Mucosa of rectum (tissue), 2 donors: ENCODE measurements around the gene SERBP1.
A peak's percentile ranks its signal among the peaks of the same experiment; 100 is the strongest.

Experiments used
- H3K27ac ChIP-seq, 2 donors: one replicate each; pipeline ENCODE4 v1.7.0; 2013; ENCODE audit warnings: inconsistent platforms in 2 of 2, low read depth in 2 of 2, low read length in 2 of 2
- H3K27me3 ChIP-seq, 2 donors: one replicate each; pipeline ENCODE4 v1.7.0; 2013; ENCODE audit warnings: low read length in 2 of 2; ENCODE audit not compliant: control insufficient read depth in 2 of 2, insufficient read depth in 2 of 2
- H3K36me3 ChIP-seq, 2 donors: one replicate each; pipeline ENCODE4 v1.7.0; 2013; ENCODE audit warnings: low read length in 2 of 2; ENCODE audit not compliant: control insufficient read depth in 2 of 2, insufficient read depth in 2 of 2
- H3K4me1 ChIP-seq, 2 donors: one replicate each; pipeline ENCODE4 v1.7.0; 2013; ENCODE audit warnings: low read length in 2 of 2, mild to moderate bottlenecking in 1 of 2; ENCODE audit not compliant: control insufficient read depth in 2 of 2, insufficient read depth in 2 of 2
- H3K4me3 ChIP-seq, 2 donors: one replicate each; pipeline ENCODE4 v1.7.0; 2013; ENCODE audit warnings: low read length in 2 of 2
- H3K9ac ChIP-seq, 2 donors: one replicate each; pipeline ENCODE4 v1.7.0; 2013; ENCODE audit warnings: low read length in 2 of 2, low read depth in 1 of 2, mild to moderate bottlenecking in 1 of 2
- H3K9me3 ChIP-seq, 2 donors: one replicate each; pipeline ENCODE4 v1.7.0; 2013; ENCODE audit warnings: low read length in 2 of 2; ENCODE audit not compliant: control insufficient read depth in 2 of 2
- donor health status: healthy.
- donor health status: Normal muscosa, but diverticular disease.

The SERBP1 gene

DNA sequence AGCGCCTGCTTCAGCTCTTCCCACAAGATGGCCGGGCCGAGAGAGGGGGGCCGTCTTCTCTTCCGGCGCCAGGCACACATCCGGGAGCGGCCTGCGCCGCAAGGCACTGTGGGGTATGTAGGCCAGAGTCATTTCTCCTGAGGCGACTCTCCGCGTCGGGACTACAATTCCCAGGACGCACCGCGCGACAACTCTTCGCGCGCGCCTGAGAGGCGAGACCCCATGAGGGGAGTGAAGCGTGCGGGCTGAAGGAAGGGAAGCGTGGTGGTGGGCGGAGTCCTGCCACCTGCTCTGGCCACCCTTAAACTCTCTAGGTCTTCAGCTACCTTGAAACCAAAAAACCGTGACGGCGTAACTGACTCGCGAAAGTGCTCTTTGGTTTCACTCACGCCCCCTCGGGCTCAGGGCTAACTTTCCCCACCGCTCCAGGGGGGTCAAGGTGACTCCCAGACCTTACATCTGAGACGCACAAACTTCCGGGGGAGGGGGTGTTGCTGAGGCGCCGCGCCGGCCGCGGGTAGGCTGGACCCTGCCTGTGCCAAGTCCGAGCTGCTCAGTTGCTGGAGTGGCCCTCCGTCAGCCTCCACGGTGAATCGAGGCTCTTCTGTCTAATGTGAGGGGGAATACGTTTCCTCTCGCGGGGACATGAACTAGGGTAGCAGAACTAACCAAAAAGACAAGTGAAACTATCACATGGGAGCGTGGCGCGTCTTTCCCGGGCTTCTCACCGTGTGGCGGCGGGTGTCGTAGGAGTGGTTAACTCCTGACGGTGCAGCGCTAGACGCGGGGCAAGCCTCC, at the start of gene SERBP1:
Gene SERBP1 (minus strand): TSS at position 45 of the 798 bp plus-strand sequence. CDS start 102 bp downstream, outside the sequence.
- peak within 1 kb of the TSS; percentile 87 to 93 for H3K27ac ChIP-seq
- peak within 1 kb of the TSS; percentile 85 to 95 for H3K4me3 ChIP-seq
- H3K9me3 ChIP-seq = no peaks in the 10 kb centered on the region
- peaks cover 4% of the 10 kb centered on the region in 2 donors for H3K36me3 ChIP-seq
- peaks cover 7 to 9% of the 10 kb centered on the region in 2 donors for H3K4me1 ChIP-seq
- H3K9ac ChIP-seq = peak within 1 kb of the TSS; percentile 84 to 92
- H3K27me3 ChIP-seq = no peaks in the 10 kb centered on the region

DNA sequence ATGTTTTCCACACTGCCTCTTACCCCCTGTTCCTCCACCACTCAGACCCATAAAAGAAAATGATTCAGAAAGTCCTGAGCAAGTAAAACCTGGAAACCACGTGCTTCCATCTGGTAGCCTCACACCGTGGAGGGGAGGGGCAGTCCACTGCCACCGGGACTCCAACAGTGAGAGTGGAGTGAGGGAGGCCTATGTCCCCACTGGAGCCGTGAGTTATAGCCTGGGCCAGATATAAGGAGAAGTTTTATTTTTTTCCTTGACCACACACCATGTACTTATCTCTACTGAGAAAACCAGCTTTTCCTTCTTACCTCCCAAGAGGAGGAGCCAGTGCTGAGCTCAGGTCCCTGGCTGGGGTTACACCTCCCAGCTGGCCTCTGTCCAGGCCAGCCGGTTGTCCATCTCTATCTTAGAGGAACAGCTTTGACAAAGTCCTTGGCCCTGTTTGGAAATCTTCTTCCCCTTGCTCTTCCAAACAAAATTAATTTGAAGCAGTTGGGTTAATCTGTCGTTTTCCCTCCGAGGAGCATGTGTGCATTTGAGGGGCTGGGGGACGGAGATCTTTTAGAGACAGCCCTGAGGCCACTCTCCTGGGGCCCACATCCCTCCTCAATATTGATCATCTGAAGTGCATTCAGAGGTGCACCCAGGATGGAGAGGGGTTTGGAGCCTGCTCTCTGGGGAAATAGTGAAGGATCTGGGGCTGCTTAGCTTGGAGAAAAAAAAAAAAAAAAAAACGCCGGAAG, 49.1 kb upstream of the SERBP1 start:
- Histone ChIP-seq H3K36me3 (no peaks in the 10 kb centered on the region), H3K27me3 (no peaks in the 10 kb centered on the region), H3K4me3 (no peak overlapping the region), H3K27ac (no peak overlapping the region), H3K9me3 (no peaks in the 10 kb centered on the region), H3K9ac (no peak overlapping the region), H3K4me1 (no peaks in the 10 kb centered on the region)

DNA sequence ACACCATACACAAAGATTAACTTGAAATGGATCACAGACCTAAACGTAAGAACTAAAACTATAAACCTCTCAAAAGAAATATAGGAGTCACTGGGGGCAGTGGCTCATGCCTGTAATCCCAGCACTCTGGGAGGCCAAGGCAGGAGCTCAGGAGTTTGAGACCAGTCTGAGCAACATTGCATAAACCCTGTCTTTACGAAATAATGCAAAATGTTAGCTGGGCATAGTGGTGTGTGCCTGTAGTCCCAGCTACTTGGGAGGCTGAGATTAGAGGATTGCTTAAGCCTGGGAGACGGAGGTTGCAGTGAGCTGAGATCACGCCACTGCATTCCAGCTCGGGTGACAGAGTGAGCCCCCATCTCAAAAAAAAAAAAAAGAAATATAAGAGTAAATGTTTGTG, 46.7 kb upstream of the SERBP1 start:
- Histone ChIP-seq H3K9ac (no peak overlapping the region), H3K4me3 (no peak overlapping the region), H3K9me3 (no peaks in the 10 kb centered on the region), H3K27ac (no peak overlapping the region), H3K4me1 (no peaks in the 10 kb centered on the region), H3K36me3 (no peaks in the 10 kb centered on the region), H3K27me3 (no peaks in the 10 kb centered on the region)

DNA sequence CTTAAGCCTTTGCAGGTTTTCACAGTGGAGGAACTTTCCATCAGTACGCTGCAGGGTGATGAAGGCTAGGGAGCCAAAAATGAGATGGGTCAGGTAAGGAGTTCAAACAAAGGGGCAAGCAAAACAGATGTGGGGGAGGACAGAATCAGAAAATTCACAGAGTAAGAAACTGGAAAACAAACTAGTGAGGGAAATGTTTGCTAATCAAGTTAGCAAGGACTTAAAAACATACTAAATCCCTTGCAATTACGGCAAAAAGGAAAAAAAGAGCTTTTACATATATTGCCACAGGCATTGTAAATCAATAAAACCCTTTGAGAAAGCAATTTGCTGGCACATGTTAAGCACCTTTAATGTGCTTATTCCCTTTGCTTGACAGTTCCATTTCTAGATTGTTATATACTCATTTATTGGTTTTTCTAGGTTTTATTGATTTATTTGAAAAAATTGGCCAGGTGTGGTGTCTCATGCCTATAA, 45.8 kb upstream of the SERBP1 start:
- no peak overlapping the region for H3K4me3 ChIP-seq
- no peaks in the 10 kb centered on the region for H3K9me3 ChIP-seq
- no peaks in the 10 kb centered on the region for H3K36me3 ChIP-seq
- H3K4me1 ChIP-seq = no peaks in the 10 kb centered on the region
- H3K9ac ChIP-seq = no peak overlapping the region
- H3K27me3 ChIP-seq = no peaks in the 10 kb centered on the region
- no peak overlapping the region for H3K27ac ChIP-seq

DNA sequence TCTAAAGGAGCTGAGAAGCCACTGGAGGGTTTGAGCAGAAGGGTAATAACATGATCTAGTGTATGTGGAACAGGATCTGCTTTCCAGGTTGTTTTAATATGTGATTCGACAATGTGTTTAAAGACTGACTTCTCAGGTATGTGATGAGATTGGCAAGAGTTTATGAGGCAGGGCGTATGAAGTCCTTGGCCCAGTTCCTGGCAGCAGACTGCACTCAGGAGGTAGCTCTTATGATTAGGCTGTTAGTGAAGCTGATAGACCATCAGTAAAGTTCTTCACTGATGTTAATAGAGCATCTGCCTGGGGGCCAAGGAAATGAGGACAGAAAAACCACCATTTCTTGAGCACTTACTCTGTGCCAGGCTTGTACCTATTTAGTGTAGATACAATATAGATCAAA, 41.9 kb upstream of the SERBP1 start:
- Histone ChIP-seq H3K27ac (no peak overlapping the region), H3K27me3 (no peaks in the 10 kb centered on the region), H3K4me3 (no peak overlapping the region), H3K4me1 (no peaks in the 10 kb centered on the region), H3K9me3 (no peaks in the 10 kb centered on the region), H3K36me3 (no peaks in the 10 kb centered on the region), H3K9ac (no peak overlapping the region)

DNA sequence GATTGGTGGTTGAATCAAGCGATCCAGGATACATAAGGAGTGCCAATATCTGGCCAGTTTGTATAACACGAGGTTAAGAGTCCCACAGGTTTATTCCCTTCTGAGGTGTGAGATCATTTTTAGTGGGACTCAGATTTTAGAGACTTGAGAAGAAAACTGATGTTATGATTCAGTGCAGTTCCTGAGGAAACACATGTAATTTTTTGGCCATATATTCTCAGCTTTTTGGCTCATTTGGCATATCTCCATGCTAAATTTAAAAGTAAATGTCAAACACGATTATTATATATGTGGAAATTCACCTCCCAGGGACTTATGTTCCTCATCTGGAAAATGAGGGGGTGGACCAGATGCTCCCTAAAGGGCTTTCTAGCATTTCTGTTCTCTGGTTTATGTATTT, 39.2 kb upstream of the SERBP1 start:
- H3K27me3 ChIP-seq = no peaks in the 10 kb centered on the region
- H3K9me3 ChIP-seq = no peaks in the 10 kb centered on the region
- H3K27ac ChIP-seq = no peak overlapping the region
- no peaks in the 10 kb centered on the region for H3K36me3 ChIP-seq
- H3K9ac ChIP-seq = no peak overlapping the region
- H3K4me1 ChIP-seq = no peaks in the 10 kb centered on the region
- no peak overlapping the region for H3K4me3 ChIP-seq

DNA sequence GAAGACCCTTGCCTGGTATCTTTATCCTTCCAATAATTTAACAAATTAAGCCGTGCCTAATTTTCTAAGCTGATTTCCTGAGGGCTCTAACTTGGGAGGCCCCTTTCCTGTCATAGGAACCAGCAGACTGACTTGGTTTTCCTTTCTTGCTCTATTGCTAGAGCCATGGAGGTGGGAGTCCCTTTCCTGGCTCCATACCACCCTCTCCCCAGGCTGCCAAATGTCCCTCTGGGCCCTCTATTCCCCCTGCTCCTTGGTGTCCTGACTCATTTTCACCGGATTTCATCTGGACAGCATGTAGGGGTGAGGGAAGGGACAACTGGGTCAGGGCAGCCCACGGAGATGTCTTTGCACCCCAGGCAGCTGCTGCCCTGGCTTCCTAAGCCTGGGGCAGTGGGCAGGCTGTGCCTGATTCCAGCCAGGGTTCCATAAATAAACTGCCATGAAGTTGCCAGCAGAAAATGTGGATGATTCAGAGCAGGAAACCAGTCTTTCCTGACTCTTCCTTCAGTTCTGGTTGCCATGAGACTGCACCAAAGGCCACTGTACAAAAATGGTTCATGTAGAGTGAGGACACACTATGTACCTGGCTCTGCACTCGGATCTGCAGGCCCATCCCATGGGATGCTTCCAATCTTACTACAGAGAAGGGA, 38.0 kb upstream of the SERBP1 start:
- Histone ChIP-seq H3K27ac (no peak overlapping the region), H3K4me3 (no peak overlapping the region), H3K4me1 (no peaks in the 10 kb centered on the region), H3K27me3 (no peaks in the 10 kb centered on the region), H3K9ac (no peak overlapping the region), H3K9me3 (no peaks in the 10 kb centered on the region), H3K36me3 (no peaks in the 10 kb centered on the region)

DNA sequence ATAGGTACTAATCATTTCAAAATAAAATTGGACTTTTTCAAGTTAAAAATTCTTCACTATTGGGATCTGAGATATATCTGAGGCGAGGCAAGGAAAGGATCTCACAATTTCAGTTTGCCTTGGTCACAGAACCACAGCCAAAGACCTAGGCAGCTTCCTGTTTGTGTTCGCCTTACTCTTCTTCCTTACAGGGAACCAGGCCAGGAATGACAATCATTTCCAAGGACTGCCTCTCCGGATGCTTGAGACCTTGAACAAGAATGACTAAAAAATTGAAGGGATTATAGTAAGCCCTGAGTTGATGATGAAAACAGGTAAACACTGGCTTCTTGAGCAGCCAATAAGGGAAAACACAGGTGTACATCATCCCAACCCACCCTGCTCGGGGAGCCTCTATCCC, 35.2 kb upstream of the SERBP1 start:
- Histone ChIP-seq H3K27me3 (no peaks in the 10 kb centered on the region), H3K9me3 (no peaks in the 10 kb centered on the region), H3K27ac (no peak overlapping the region), H3K4me1 (no peaks in the 10 kb centered on the region), H3K36me3 (no peaks in the 10 kb centered on the region), H3K9ac (no peak overlapping the region), H3K4me3 (no peak overlapping the region)

DNA sequence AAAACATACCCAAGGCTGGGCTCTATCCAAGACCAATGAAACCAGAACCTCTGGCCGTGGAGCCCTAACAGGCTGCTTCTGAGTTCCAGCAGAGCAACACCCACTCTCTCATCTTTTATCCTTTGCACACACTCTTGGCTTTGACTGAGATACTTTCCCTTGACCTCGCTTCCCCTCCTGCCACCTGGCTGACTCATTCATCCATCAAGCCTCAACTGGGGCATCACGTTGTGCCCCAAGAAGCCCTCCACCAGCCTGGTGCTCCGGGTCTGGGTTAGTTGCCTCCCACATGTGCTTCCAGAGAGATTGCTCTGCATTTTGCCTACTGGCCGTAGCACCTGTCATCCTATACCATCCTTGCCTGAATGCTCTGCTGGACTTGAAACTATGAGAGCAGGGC, 34.5 kb upstream of the SERBP1 start:
- Histone ChIP-seq H3K27me3 (no peaks in the 10 kb centered on the region), H3K36me3 (no peaks in the 10 kb centered on the region), H3K27ac (no peak overlapping the region), H3K9me3 (no peaks in the 10 kb centered on the region), H3K4me3 (no peak overlapping the region), H3K9ac (no peak overlapping the region), H3K4me1 (no peaks in the 10 kb centered on the region)

DNA sequence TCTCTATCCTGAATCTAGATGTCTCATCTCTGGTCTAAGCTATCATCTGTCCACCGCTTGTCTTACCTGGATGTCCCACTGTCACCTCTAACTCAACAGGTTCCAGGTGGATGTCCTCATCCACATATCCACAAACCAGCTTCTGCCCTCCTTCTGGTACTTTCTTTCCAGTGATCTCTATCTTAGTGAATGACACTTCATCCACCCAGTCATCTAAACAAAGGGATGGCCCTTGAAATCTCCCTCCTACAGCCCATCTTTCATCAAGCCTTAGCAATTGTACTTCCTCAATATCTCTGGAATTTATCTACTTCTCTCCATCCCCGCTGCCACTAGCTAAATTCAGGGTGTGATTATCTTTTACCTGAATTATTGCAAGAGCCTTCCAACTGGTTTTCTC, 33.9 kb upstream of the SERBP1 start:
- H3K27ac ChIP-seq = no peak overlapping the region
- H3K4me1 ChIP-seq = no peaks in the 10 kb centered on the region
- H3K9me3 ChIP-seq = no peaks in the 10 kb centered on the region
- H3K4me3 ChIP-seq = no peak overlapping the region
- no peaks in the 10 kb centered on the region for H3K36me3 ChIP-seq
- H3K27me3 ChIP-seq = no peaks in the 10 kb centered on the region
- H3K9ac ChIP-seq = no peak overlapping the region
